ENCODE measurements around the gene GAS7. TPM values are rescaled to one million over a fixed set of nuclear protein-coding genes. Genes with fewer than 3 reads are reported as not detected.

GAS7 gene
- total RNA-seq, 4 donors from 2014 or later: 242 to 309 (median 264) TPM

DNA sequence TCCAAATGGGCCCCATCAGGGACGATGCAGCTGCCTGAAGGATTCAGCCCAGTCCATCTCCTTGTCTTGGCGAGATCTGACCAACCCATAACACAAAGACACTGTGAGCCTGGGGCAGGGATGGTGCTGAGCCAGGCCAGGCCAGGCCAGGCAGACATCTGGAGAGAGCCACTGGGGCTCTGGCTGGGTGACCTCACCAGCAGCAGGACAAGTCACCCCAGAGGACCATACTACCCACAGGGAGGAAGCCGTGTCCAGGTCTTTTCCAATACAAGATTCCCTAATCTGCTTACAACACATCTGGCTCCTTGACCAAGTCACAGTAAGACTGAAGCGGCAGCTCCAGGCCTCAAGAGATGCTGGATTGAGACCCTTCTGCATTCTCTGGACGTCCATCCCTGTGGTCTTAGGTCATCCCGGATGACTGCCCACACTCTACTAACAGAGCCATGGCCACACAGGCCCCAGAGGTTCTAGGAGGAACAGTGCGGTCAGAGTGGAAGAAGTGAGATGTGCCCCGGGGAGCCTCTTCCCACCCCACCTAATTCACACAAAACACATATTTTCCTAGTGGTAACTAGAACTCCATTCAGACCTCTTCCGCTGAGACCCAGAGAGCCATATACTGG, 211.5 kb downstream of the GAS7 start:
- Histone ChIP-seq H3K4me3 (no peak overlapping the region), H3K36me3 (peaks cover 0 to 7% (median 0%) of the 10 kb centered on the region in 3 donors), H3K9me3 (no peaks in the 10 kb centered on the region), H3K4me1 (peaks cover 0 to 57% (median 16%) of the 10 kb centered on the region in 4 donors), H3K27ac (peak overlapping the region in 2 of 4 donors; percentile 29 to 56), H3K27me3 (no peaks in the 10 kb centered on the region)
- no peak for TF ChIP-seq EP300 (IDR thresholded peaks at IDR 0.05)
- TF ChIP-seq CTCF (IDR thresholded peaks at IDR 0.05): no peak
- TF ChIP-seq POLR2A (IDR thresholded peaks at IDR 0.05): no peak
- no peak for DNase-seq (ENCODE audit: low spot score in 2 of 2)
- 60 to 64% methylated on average over 8 to 9 of the region's 9 CpGs for WGBS, 2 donors

DNA sequence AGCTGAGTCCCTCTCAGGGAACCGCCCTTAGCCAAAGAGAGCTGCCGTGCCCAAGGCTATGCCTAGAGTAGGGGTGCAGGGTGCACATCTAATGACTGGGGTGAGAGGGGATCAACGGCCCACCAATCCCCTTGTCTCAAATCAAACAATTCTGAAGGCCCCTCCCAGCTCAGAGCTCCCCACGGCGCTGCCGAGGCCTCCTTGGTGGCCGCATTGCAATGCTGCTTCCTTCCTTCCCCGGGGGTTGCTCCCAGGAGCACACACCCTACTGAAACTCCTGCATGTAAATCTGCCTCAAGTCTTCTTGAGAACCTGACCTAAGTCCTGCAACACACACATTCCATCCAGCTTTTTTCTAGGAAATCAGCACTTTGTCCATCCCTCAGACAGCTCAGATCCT, 212.8 kb downstream of the GAS7 start:
- H3K27me3 ChIP-seq: no peaks in the 10 kb centered on the region
- peaks cover 0 to 50% (median 16%) of the 10 kb centered on the region in 4 donors for H3K4me1 ChIP-seq
- no peak for DNase-seq (ENCODE audit: low spot score in 2 of 2)
- 61 to 66% methylated on average over 8 of the region's 8 CpGs for WGBS, 2 donors
- no peaks in the 10 kb centered on the region for H3K9me3 ChIP-seq
- H3K27ac ChIP-seq: no peak overlapping the region
- peaks cover 0 to 19% (median 0%) of the 10 kb centered on the region in 3 donors for H3K36me3 ChIP-seq
- H3K4me3 ChIP-seq: no peak overlapping the region
- TF ChIP-seq CTCF (IDR thresholded peaks at IDR 0.05): no peak
- no peak for TF ChIP-seq POLR2A (IDR thresholded peaks at IDR 0.05)
- TF ChIP-seq EP300 (IDR thresholded peaks at IDR 0.05): no peak

DNA sequence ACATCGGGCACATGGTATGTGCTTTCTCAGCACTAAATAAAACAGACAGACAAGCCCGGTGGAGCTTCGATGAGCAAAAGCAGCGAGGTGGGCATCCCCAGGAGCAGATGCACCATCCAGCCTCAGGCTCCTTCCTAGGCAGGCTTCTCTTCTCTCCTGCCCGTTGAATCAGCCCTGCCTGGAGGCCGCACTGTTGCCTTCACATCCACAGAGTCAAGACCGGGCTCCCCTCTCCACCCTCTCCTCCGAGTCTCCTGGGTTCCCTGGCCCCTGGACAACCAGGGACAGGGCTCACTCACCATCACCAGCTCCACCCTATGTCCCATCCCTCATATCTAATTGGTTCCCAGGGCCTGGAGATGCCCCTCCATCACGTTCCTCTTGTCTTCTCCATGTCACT, 213.6 kb downstream of the GAS7 start:
- Histone ChIP-seq H3K4me1 (peaks cover 0 to 49% (median 16%) of the 10 kb centered on the region in 4 donors), H3K27me3 (no peaks in the 10 kb centered on the region), H3K27ac (no peak overlapping the region), H3K9me3 (no peaks in the 10 kb centered on the region), H3K36me3 (peaks cover 0 to 22% (median 0%) of the 10 kb centered on the region in 3 donors), H3K4me3 (no peak overlapping the region)
- TF ChIP-seq EP300 (IDR thresholded peaks at IDR 0.05) (no peak), POLR2A (IDR thresholded peaks at IDR 0.05) (no peak), CTCF (IDR thresholded peaks at IDR 0.05) (no peak)
- 76 to 80% methylated on average over 9 of the region's 9 CpGs for WGBS, 2 donors
- DNase-seq (ENCODE audit: low spot score in 2 of 2): no peak

DNA sequence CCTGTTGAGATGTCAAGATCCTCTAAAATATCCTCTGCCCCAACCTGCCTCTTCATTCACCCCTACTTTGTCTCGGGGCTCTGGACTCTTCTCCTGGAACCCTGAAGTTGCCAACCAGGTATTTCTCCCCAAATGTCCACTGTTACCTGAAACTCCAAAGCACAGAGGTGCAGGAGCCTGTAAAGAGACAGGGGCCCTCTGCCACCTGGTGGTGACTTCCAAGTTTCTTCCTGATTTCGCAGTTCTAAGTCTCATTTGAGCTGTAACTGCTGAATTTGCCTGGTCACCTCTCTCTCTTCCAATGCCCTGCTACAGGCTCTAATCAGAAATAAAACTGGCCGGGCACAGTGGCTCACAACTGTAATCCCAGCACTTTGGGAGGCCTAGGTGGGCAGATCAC, 216.2 kb downstream of the GAS7 start:
- peaks cover 0 to 33% (median 0%) of the 10 kb centered on the region in 3 donors for H3K36me3 ChIP-seq
- peaks cover 0 to 56% (median 12%) of the 10 kb centered on the region in 4 donors for H3K4me1 ChIP-seq
- WGBS, 2 donors: 69 to 71% methylated on average over 3 of the region's 3 CpGs
- DNase-seq (ENCODE audit: low spot score in 2 of 2): no peak
- TF ChIP-seq EP300 (IDR thresholded peaks at IDR 0.05) (no peak), CTCF (IDR thresholded peaks at IDR 0.05) (peak in 2 of 5 experiments; percentile 13 to 31), POLR2A (IDR thresholded peaks at IDR 0.05) (no peak)
- peak overlapping the region in 1 of 4 donors; percentile 26 for H3K27ac ChIP-seq
- no peak overlapping the region for H3K4me3 ChIP-seq
- no peaks in the 10 kb centered on the region for H3K27me3 ChIP-seq
- H3K9me3 ChIP-seq: no peaks in the 10 kb centered on the region

- Histone ChIP-seq H3K9me3 (no peaks in the 10 kb centered on the region), H3K27ac (no peak overlapping the region)
- no peak for DNase-seq (ENCODE audit: low spot score in 2 of 2)
Measured at GRCh38 chr17:9981344-9981915, 217.0 kb downstream of the GAS7 start.

More at GRCh38 chr17:9981344-9981915, 217.0 kb downstream of the GAS7 start:
- Histone ChIP-seq H3K36me3 (peaks cover 0 to 33% (median 0%) of the 10 kb centered on the region in 3 donors), H3K27me3 (no peaks in the 10 kb centered on the region), H3K4me1 (peaks cover 0 to 56% (median 12%) of the 10 kb centered on the region in 4 donors), H3K4me3 (no peak overlapping the region)
- TF ChIP-seq CTCF (IDR thresholded peaks at IDR 0.05) (no peak), POLR2A (IDR thresholded peaks at IDR 0.05) (no peak), EP300 (IDR thresholded peaks at IDR 0.05) (no peak)
- WGBS, 2 donors: 84 to 91% methylated on average over 4 of the region's 4 CpGs

All from tibial nerve (tissue), 4 donors.